ENCODE data around the gene FAT4. TPM values are rescaled to one million over a fixed set of nuclear protein-coding genes. Genes with fewer than 3 reads are reported as not detected.

Gene FAT4
- total and polyA plus RNA-seq, 7 experiments from 2014 or later = 0.05 to 0.42 TPM; not detected in 5

- POLR2A ChIA-PET = no interaction called here
- CTCF ChIA-PET = no interaction called here
- Mint-ChIP-seq H3K27ac (no peak overlapping the region), H3K9me3 (peaks cover 0 to 5% (median 0%) of the 10 kb centered on the region in 11 donors), H3K4me3 (no peak overlapping the region), H3K4me1 (no peaks in the 10 kb centered on the region), H3K36me3 (no peaks in the 10 kb centered on the region), H3K27me3 (no peaks in the 10 kb centered on the region)
- ATAC-seq = no peak
- H3K4me1 ChIP-seq (ENCODE audit: control insufficient read depth in 2 of 2, insufficient read depth in 2 of 2, low read length in 2 of 2) = no peaks in the 10 kb centered on the region
- H3K27me3 ChIP-seq (ENCODE audit: control insufficient read depth in 2 of 2, insufficient read depth in 2 of 2, low read length in 2 of 2) = no peaks in the 10 kb centered on the region
- no peaks in the 10 kb centered on the region for H3K9me3 ChIP-seq (ENCODE audit: control insufficient read depth in 2 of 3, low read length in 3 of 3)
- H3K36me3 ChIP-seq (ENCODE audit: control insufficient read depth in 2 of 3, insufficient read depth in 3 of 3, low read length in 3 of 3) = no peaks in the 10 kb centered on the region
- no peak overlapping the region for H3K27ac ChIP-seq (ENCODE audit: low read depth, low read length)
- intact Hi-C loops (cut with micrococcal nuclease) = no loop called here
- H3K4me3 ChIP-seq (ENCODE audit: low read length) = no peak overlapping the region
- no peak for DNase-seq
These were observed 45.3 kb downstream of the FAT4 start for GRCh38 chr4:125359960-125360634.

- H3K9me3 Mint-ChIP-seq = peaks cover 0 to 5% (median 0%) of the 10 kb centered on the region in 11 donors
- no peak overlapping the region for H3K4me3 Mint-ChIP-seq
- no peaks in the 10 kb centered on the region for H3K9me3 ChIP-seq (ENCODE audit: control insufficient read depth in 2 of 3, low read length in 3 of 3)
- H3K36me3 ChIP-seq (ENCODE audit: control insufficient read depth in 2 of 3, insufficient read depth in 3 of 3, low read length in 3 of 3) = no peaks in the 10 kb centered on the region
- H3K27me3 Mint-ChIP-seq = no peaks in the 10 kb centered on the region
- no peak overlapping the region for H3K27ac Mint-ChIP-seq
- H3K4me1 Mint-ChIP-seq = no peaks in the 10 kb centered on the region
- ChIA-PET POLR2A (no interaction called here), CTCF (no interaction called here)
- no peaks in the 10 kb centered on the region for H3K4me1 ChIP-seq (ENCODE audit: control insufficient read depth in 2 of 2, insufficient read depth in 2 of 2, low read length in 2 of 2)
- no peak overlapping the region for H3K4me3 ChIP-seq (ENCODE audit: low read length)
- no peaks in the 10 kb centered on the region for H3K27me3 ChIP-seq (ENCODE audit: control insufficient read depth in 2 of 2, insufficient read depth in 2 of 2, low read length in 2 of 2)
- ATAC-seq (no peak), DNase-seq (no peak)
- H3K27ac ChIP-seq (ENCODE audit: low read depth, low read length) = no peak overlapping the region
- intact Hi-C loops (cut with micrococcal nuclease) = no loop called here
- H3K36me3 Mint-ChIP-seq = no peaks in the 10 kb centered on the region
These were observed 46.0 kb downstream of the FAT4 start for GRCh38 chr4:125360727-125361126.

Measured in naive thymus-derived CD4-positive, alpha-beta T cell (primary cell).